Measurements from ENCODE around the gene TMEM54. TPM values are rescaled to one million over a fixed set of nuclear protein-coding genes. Genes with fewer than 3 reads are reported as not detected.

Gene TMEM54
- total and polyA plus RNA-seq, 7 experiments from 2014 or later: not detected

GRCh38 chr1:32848354-32849063, 52.7 kb downstream of the TMEM54 start:
- POLR2A ChIA-PET: no interaction called here
- no peak overlapping the region for H3K4me3 Mint-ChIP-seq
- Histone ChIP-seq H3K9me3 (ENCODE audit: control insufficient read depth in 2 of 3, low read length in 3 of 3) (no peaks in the 10 kb centered on the region), H3K4me3 (ENCODE audit: low read length) (no peak overlapping the region), H3K36me3 (ENCODE audit: control insufficient read depth in 2 of 3, insufficient read depth in 3 of 3, low read length in 3 of 3) (peaks cover 0 to 30% (median 0%) of the 10 kb centered on the region in 3 experiments), H3K27me3 (ENCODE audit: control insufficient read depth in 2 of 2, insufficient read depth in 2 of 2, low read length in 2 of 2) (no peaks in the 10 kb centered on the region), H3K27ac (ENCODE audit: low read depth, low read length) (no peak overlapping the region), H3K4me1 (ENCODE audit: control insufficient read depth in 2 of 2, insufficient read depth in 2 of 2, low read length in 2 of 2) (no peaks in the 10 kb centered on the region)
- no peaks in the 10 kb centered on the region for H3K9me3 Mint-ChIP-seq
- intact Hi-C loops (cut with micrococcal nuclease): no loop called here
- ATAC-seq: no peak
- no peaks in the 10 kb centered on the region for H3K27me3 Mint-ChIP-seq
- H3K4me1 Mint-ChIP-seq: peaks cover 0 to 7% (median 0%) of the 10 kb centered on the region in 7 donors
- peaks cover 6 to 35% (median 23%) of the 10 kb centered on the region in 5 donors for H3K36me3 Mint-ChIP-seq
- no peak overlapping the region for H3K27ac Mint-ChIP-seq
- DNase-seq: no peak
- CTCF ChIA-PET: no interaction called here

Other genes with a start within 250 kb of the TMEM54 start
- gene SYNC, start 198.6 kb downstream of the TMEM54 start, total RNA-seq: not detected
- not detected for gene SYNC, start 198.6 kb downstream of the TMEM54 start, polyA plus RNA-seq
- gene YARS1, start 84.0 kb downstream of the TMEM54 start, total RNA-seq: 100 to 1,000 TPM in 2 of 5 experiments, 10 to 100 TPM in 3; 70.2 to 175 (median 86.8) TPM
- gene YARS1, start 84.0 kb downstream of the TMEM54 start, polyA plus RNA-seq: 10 to 100 TPM; 48.6 to 49.5 TPM
- 10 to 100 TPM; 36.3 to 69.0 (median 60.2) TPM for gene S100PBP, start 83.7 kb downstream of the TMEM54 start, total RNA-seq
- gene S100PBP, start 83.7 kb downstream of the TMEM54 start, polyA plus RNA-seq: 1 to 10 TPM; 9.3 to 9.6 TPM
- gene FNDC5, start 30.5 kb downstream of the TMEM54 start, total RNA-seq: not detected
- under 1 TPM in 1 of 2 donors, not detected in 1; 0.25 TPM for gene FNDC5, start 30.5 kb downstream of the TMEM54 start, polyA plus RNA-seq
- gene HPCA, start 14.9 kb downstream of the TMEM54 start, total RNA-seq: under 1 TPM in 2 of 5 experiments, not detected in 3; 0.31 to 0.43 TPM
- not detected for gene HPCA, start 14.9 kb downstream of the TMEM54 start, polyA plus RNA-seq
- gene RNF19B, start 63.4 kb upstream of the TMEM54 start, total RNA-seq: 10 to 100 TPM; 17.1 to 58.1 (median 39.2) TPM
- 1 to 10 TPM in 1 of 2 donors, under 1 TPM in 1; 0.58 to 2.2 TPM for gene RNF19B, start 63.4 kb upstream of the TMEM54 start, polyA plus RNA-seq
- gene AK2, start 135.5 kb upstream of the TMEM54 start, total RNA-seq: 100 to 1,000 TPM in 1 of 5 experiments, 10 to 100 TPM in 4; 53.8 to 219 (median 90.2) TPM
- 100 to 1,000 TPM; 113 to 134 TPM for gene AK2, start 135.5 kb upstream of the TMEM54 start, polyA plus RNA-seq
- 1 to 10 TPM; 5.3 to 9.6 (median 9.0) TPM for gene AZIN2, start 179.8 kb upstream of the TMEM54 start, total RNA-seq
- 1 to 10 TPM; 4.3 to 5.1 TPM for gene AZIN2, start 179.8 kb upstream of the TMEM54 start, polyA plus RNA-seq